Fibroblast of lung (primary cell): Measurements from ENCODE around the gene SETDB1. TPM values are rescaled to one million over a fixed set of nuclear protein-coding genes. Genes with fewer than 3 reads are reported as not detected.

Source experiments
- DNase-seq, 2 donors: peaks; one replicate each; pipeline versions ENCODE4 v3.0.0 to v3.0.0-alpha.2; 2010; ENCODE audit warnings: low read depth in 2 of 2
- H2AFZ ChIP-seq: 2 replicates; pipeline ENCODE4 v1.5.1; 2012; ENCODE audit warnings: low read length, control low read depth, inconsistent platforms
- H3K27ac ChIP-seq: 2 replicates; pipeline ENCODE4 v1.5.1; 2011; ENCODE audit warnings: low read length, control low read depth; ENCODE audit not compliant: insufficient read depth
- H3K27me3 ChIP-seq: 2 replicates; pipeline ENCODE4 v1.5.1; 2011; ENCODE audit warnings: mild to moderate bottlenecking, low read length; ENCODE audit not compliant: control insufficient read depth, insufficient read depth
- H3K36me3 ChIP-seq: 2 replicates; pipeline ENCODE4 v1.5.1; 2011; ENCODE audit warnings: low read length; ENCODE audit not compliant: control insufficient read depth, insufficient read depth
- H3K4me1 ChIP-seq: 2 replicates; pipeline ENCODE4 v1.5.1; 2011; ENCODE audit warnings: low read length; ENCODE audit not compliant: control insufficient read depth, insufficient read depth; ENCODE audit errors: extremely low read depth
- H3K4me2 ChIP-seq: 2 replicates; pipeline ENCODE4 v1.5.1; 2011; ENCODE audit warnings: low read length, control low read depth; ENCODE audit not compliant: insufficient read depth; ENCODE audit errors: extremely low read depth
- H3K4me3 ChIP-seq, 4 experiments: fragments of 200-600 bp in 1 of 4; sonication (generic) in 1 of 4; replicated peaks in 1 of 4; 2 replicates each; pipeline ENCODE4 v1.5.1; 2011 to 2016; ENCODE audit warnings: low read length in 4 of 4, low read depth in 3 of 4, mild to moderate bottlenecking in 3 of 4, control low read depth in 2 of 4, inconsistent platforms in 1 of 4, mixed read lengths in 1 of 4; ENCODE audit not compliant: insufficient read depth in 1 of 4; ENCODE audit errors: control extremely low read depth in 1 of 4
- H3K79me2 ChIP-seq: 2 replicates; pipeline ENCODE4 v1.5.1; 2012; ENCODE audit warnings: mild to moderate bottlenecking, low read length, inconsistent platforms; ENCODE audit not compliant: control insufficient read depth, insufficient read depth
- H3K9ac ChIP-seq: 2 replicates; pipeline ENCODE4 v1.5.1; 2011; ENCODE audit warnings: mild to moderate bottlenecking, low read length, control low read depth; ENCODE audit not compliant: insufficient read depth
- H3K9me3 ChIP-seq: 2 replicates; pipeline ENCODE4 v1.5.1; 2012; ENCODE audit warnings: low read depth, low read length; ENCODE audit not compliant: control insufficient read depth, insufficient read depth
- H4K20me1 ChIP-seq: 2 replicates; pipeline ENCODE4 v1.5.1; 2011; ENCODE audit warnings: low read length; ENCODE audit not compliant: control insufficient read depth, insufficient read depth; ENCODE audit errors: extremely low read depth
- EZH2 ChIP-seq: IDR thresholded peaks from 2 replicates; pipeline ENCODE4 v1.5.1; 2012; ENCODE audit warnings: low read length, control low read depth, mild to moderate bottlenecking; ENCODE audit errors: missing control alignments
- polyA plus RNA-seq, 2 donors: library from polyadenylated mRNA; depleted of rRNA in 1 of 2; stranded (reverse) in 1 of 2; unstranded in 1 of 2; fragments of >200 nt; gene quantifications; 2 replicates each; pipeline ENCODE4 v1.2.1, GENCODE V29; 2011 to 2012; ENCODE audit warnings: missing spikeins in 1 of 2
- total RNA-seq: library from RNA; depleted of rRNA; stranded (reverse); fragments of >200 nt; gene quantifications from 2 replicates; pipeline ENCODE4 v1.2.1, GENCODE V29; 2014
- TF ChIP-seq, protein P1 (sequence below), 2 donors: IDR thresholded peaks in 1 of 2; conservative IDR thresholded peaks in 1 of 2; 1 replicate in 1 of 2; 2 replicates in 1 of 2; pipeline ENCODE4 v1.5.1; 2011 to 2012; ENCODE audit warnings: low read length in 2 of 2, control low read depth in 1 of 2, inconsistent platforms in 1 of 2, low read depth in 1 of 2, mild to moderate bottlenecking in 1 of 2

SETDB1 gene
- total and polyA plus RNA-seq, 2 donors (not counting 1 experiment from before 2014, with no cell fraction given) = 27.0 to 30.7 TPM

DNA sequence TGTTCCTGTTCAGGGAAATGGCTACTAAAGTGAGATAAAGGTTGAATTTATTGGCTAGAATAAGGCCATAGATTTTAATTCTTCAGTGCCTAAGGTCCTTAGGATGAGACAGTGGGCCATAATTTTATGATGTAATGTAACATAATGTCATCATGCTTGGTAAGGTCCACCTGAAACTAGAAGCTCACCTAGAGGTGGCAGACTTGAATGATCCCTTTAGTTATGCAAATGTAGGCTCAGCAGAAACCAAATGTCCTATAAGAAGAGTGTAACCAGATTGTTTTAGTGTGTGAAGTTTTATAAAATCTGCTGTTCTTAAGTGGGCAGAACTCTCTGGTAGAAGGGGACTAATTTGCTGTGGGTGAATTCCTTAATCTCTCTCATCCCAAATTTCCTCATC, 13.5 kb upstream of the SETDB1 start:
- no peak for TF ChIP-seq EZH2
- TF ChIP-seq, protein P1, sequence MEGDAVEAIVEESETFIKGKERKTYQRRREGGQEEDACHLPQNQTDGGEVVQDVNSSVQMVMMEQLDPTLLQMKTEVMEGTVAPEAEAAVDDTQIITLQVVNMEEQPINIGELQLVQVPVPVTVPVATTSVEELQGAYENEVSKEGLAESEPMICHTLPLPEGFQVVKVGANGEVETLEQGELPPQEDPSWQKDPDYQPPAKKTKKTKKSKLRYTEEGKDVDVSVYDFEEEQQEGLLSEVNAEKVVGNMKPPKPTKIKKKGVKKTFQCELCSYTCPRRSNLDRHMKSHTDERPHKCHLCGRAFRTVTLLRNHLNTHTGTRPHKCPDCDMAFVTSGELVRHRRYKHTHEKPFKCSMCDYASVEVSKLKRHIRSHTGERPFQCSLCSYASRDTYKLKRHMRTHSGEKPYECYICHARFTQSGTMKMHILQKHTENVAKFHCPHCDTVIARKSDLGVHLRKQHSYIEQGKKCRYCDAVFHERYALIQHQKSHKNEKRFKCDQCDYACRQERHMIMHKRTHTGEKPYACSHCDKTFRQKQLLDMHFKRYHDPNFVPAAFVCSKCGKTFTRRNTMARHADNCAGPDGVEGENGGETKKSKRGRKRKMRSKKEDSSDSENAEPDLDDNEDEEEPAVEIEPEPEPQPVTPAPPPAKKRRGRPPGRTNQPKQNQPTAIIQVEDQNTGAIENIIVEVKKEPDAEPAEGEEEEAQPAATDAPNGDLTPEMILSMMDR (conservative IDR thresholded peaks at IDR 0.05 in 1 of 2, IDR thresholded peaks at IDR 0.05 in 1 of 2; ENCODE audit: low read depth in 1 of 2, low read length in 2 of 2) = no peak
- H3K79me2 ChIP-seq = no peaks in the 10 kb centered on the region

DNA sequence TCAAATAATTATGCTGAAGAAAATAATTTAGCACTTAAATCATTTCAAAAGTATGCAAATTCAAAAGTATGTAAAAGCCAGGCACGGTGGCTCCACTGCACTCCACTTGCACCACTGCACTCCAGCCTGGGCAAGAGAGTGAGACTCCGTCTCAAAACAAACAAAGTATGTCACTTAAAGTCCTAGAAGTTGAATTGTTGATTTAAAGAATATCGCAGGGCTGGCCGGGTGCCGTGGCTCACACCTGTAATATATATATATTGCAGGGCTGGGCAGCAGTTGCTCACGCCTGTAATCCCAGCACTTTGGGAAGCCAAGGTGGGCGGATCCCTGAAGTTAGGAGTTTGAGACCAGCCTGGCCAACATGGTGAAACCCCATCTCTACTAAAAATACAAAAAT, 8.8 kb upstream of the SETDB1 start:
- Histone ChIP-seq H3K79me2 (no peaks in the 10 kb centered on the region), H3K4me1 (no peaks in the 10 kb centered on the region), H4K20me1 (no peaks in the 10 kb centered on the region), H3K9me3 (no peaks in the 10 kb centered on the region), H3K36me3 (no peaks in the 10 kb centered on the region), H2AFZ (no peak overlapping the region), H3K4me2 (no peak overlapping the region), H3K27ac (no peak overlapping the region), H3K27me3 (no peaks in the 10 kb centered on the region), H3K9ac (no peak overlapping the region), H3K4me3 (no peak overlapping the region)
- no peak for DNase-seq
- TF ChIP-seq, protein P1 (conservative IDR thresholded peaks at IDR 0.05 in 1 of 2, IDR thresholded peaks at IDR 0.05 in 1 of 2; ENCODE audit: low read depth in 1 of 2, low read length in 2 of 2) = no peak
- TF ChIP-seq EZH2 = no peak

More for the DNA sequence above, 13.5 kb upstream of the SETDB1 start:
- Histone ChIP-seq H3K27ac (no peak overlapping the region), H3K36me3 (no peaks in the 10 kb centered on the region), H3K9me3 (no peaks in the 10 kb centered on the region), H2AFZ (no peak overlapping the region), H3K4me1 (no peaks in the 10 kb centered on the region), H3K27me3 (no peaks in the 10 kb centered on the region), H3K4me3 (no peak overlapping the region), H3K4me2 (no peak overlapping the region), H3K9ac (no peak overlapping the region), H4K20me1 (no peaks in the 10 kb centered on the region)
- no peak for DNase-seq

GRCh38 chr1:150922519-150922975, 3.6 kb upstream of the SETDB1 start:
- no peak for TF ChIP-seq EZH2
- TF ChIP-seq, protein P1 (conservative IDR thresholded peaks at IDR 0.05 in 1 of 2, IDR thresholded peaks at IDR 0.05 in 1 of 2; ENCODE audit: low read depth in 1 of 2, low read length in 2 of 2) = peak; percentile 82 to 83
- Histone ChIP-seq H3K9ac (no peak overlapping the region), H3K4me3 (no peak overlapping the region), H3K4me2 (no peak overlapping the region), H4K20me1 (no peaks in the 10 kb centered on the region), H3K27me3 (no peaks in the 10 kb centered on the region), H3K27ac (no peak overlapping the region), H2AFZ (no peak overlapping the region), H3K79me2 (peaks cover 10% of the 10 kb centered on the region), H3K36me3 (no peaks in the 10 kb centered on the region), H3K9me3 (no peaks in the 10 kb centered on the region), H3K4me1 (no peaks in the 10 kb centered on the region)
- DNase-seq = peak; percentile 87 to 91
